ENCODE data around the gene VKORC1L1. TPM values are rescaled to one million over a fixed set of nuclear protein-coding genes. Genes with fewer than 3 reads are reported as not detected.
A peak's percentile ranks its signal among the peaks of the same experiment; 100 is the strongest.
"Not testable (repeated sequence)": the region's sequence is repeated elsewhere in the genome, so short reads cannot be mapped to it uniquely, and the experiment has no call there.

VKORC1L1 gene
- total RNA-seq, 1 donor from 2014 or later = 20.4 TPM

DNA sequence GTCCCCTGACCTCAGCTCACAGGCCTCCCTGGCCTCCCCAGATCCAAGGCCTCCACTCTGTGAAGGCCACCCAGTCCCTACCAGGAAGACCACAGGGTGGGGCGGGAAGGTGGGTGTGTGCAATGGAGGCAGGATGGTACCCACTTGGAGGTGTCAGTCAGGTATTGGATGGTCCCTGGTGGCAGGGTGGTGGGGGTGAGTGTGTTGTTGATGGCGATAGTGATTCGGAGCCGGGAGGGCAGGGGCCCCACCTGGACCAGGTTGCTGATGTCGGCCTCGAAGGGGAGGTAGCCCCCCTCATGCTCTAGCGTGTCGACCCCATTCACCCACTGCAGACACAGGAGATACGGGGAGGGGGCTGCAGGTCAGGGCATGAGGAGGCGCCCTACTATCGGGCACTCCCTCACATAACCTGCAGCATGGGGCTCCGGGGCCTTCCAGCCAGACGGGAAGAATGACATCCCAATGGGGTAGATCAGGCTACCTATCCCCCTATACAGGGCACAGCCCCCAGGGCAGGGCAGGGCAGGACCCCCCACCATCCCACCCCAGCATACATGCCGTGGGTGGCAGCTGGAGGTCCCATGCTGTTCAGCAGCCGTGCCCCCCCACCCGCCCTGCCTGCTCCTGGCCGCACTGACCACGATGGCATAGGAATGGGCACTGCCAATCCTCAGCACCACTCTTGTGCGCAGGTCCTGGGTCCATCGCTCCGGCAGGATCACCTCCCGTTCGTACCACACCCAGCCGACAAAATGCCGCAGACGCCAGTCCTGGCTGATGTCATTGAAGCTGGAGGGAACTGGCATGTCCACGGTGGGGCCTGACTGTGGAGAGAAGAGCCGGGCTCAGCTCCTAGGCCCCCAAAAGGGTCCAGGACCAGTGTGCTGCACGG lies 107.0 kb downstream of the VKORC1L1 start:
- no peak for DNase-seq

GRCh38 chr7:65980478-65981250 lies 107.8 kb downstream of the VKORC1L1 start:
- peak; percentile 30 for DNase-seq

GRCh38 chr7:65981965-65982792 lies 109.3 kb downstream of the VKORC1L1 start, which contains the start of gene GUSB:
GUSB (minus strand) TSS chr7:65982213; CDS start chr7:65982183, 30 bp downstream.
- peak; percentile 86 for DNase-seq

GRCh38 chr7:65983965-65984658 lies 111.2 kb downstream of the VKORC1L1 start:
- no peak for DNase-seq

- no peak for DNase-seq
Observed at GRCh38 chr7:65988084-65988483, 115.2 kb downstream of the VKORC1L1 start.

- DNase-seq = not testable (repeated sequence)
Observed at GRCh38 chr7:65988503-65988902, 115.6 kb downstream of the VKORC1L1 start.

- DNase-seq = no peak
Observed at GRCh38 chr7:65989694-65990080, 116.8 kb downstream of the VKORC1L1 start.

DNA sequence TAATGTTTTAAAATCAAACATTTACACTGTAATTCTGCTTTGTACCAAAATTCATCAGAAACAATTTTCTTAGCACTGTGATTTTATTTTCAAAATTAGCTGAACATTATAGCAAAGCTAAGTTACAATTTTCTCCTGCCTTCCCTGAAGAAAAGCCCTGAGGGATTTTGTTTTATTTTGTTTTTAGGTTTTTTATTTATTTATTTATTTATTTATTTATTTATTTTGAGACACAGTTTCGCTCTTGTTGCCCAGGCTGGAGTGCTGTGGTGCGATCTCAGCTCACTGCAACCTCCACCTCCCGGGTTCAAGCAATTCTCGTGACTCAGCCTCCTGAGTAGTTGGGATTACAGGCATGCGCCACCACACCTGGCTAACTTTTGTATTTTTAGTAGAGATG lies 119.0 kb downstream of the VKORC1L1 start:
- not testable (repeated sequence) for DNase-seq

GRCh38 chr7:65992526-65992925 lies 119.7 kb downstream of the VKORC1L1 start:
- no peak for DNase-seq

DNA sequence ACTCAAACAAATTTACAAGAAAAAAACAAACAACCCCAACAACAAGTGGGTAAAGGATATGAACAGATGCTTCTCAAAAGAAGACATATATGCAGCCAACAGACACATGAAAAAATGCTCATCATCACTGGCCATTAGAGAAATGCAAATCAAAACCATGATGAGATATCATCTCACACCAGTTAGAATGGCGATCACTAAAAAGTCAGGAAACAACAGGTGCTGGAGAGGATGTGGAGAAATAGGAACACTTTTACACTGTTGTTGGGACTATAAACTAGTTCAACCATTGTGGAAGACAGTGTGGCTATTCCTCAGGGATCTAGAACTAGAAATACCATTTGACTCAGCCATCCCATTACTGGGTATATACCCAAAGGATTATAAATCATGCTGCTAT lies 122.1 kb downstream of the VKORC1L1 start:
- DNase-seq = not testable (repeated sequence)

DNA sequence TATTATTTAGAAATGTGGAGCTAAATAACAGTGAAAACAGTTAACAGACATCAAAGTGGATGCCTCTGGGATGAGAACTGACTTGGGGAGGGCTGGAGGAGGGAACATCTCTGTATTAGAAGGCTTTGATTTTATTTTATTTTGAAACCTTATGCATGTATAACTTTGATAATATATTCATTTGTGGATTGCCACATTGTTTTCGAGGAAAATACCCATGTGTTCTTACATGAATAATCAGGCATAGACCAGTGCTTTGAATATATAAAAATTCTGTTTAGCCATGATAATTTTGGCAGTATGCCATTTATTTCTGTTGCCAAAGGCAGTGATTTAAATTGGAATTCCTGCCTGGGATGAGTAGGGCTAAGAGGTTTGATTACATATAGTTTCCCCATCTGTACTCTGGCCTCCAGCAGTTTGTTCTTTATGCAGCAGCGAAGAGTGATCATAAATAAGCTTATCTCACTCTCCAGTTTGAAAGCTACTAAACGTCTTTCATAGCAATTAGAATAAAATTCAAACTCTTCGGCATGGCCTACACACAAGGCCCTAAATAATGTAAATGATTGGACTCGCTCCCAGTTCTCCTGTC lies 128.0 kb downstream of the VKORC1L1 start:
- not testable (repeated sequence) for DNase-seq

DNA sequence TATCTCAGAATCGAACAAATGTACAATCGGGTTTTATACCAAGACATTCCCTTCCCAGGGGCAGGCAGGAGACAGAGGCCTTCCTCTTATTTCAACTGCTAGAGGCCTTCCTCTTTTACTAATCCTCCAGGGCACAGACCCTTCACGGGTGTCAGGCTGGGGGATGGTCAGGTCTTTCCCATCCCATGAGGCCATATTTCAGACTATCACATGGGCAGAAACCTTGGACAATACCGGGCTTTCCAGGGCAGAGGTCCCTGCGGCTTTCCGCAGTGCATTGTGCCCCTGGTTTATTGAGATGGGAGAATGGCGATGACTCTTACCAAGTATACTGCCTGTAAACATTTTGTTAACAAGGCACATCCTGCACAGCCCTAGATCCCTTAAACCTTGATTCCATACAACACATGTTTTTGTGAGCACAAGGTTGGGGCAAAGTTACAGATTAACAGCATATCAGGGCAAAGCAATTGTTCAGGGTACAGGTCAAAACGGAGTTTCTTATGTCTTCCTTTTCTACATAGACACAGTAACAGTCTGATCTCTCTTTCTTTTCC lies 132.3 kb downstream of the VKORC1L1 start:
- not testable (repeated sequence) for DNase-seq

DNA sequence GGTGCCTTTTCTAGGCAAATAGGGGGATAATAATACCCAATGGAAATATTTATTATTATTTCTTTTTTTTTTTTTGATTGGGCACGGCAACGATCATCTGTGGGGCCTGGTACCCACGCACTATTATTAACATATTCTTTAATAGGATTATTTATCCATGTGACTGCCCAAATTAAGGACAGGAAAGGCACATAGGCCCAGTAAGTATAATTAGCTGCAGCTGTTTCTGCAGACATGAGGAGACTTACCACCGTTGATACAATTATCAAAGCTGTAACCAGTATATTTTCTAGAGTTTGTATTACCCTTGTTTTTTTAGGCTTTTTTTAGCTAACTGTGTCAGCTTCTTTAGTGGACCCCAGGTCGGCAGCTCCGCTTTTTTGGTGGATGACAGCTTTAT lies 134.4 kb downstream of the VKORC1L1 start:
- no peak for DNase-seq

Small RNA genes lying within 50 kb of the gene (small RNA-seq; reads per million reads assigned to genes)
- gene AC073261.1 (ENCODE audit: low replicate concordance) (not detected), gene RNU6-973P (ENCODE audit: low replicate concordance) (not detected)

Other genes starting within 250 kb of the VKORC1L1 start
- gene GUSB, start 109.1 kb downstream of the VKORC1L1 start, total RNA-seq = 25.2 TPM
- gene ASL, start 202.7 kb downstream of the VKORC1L1 start, total RNA-seq = 8.0 TPM
- gene CRCP, start 241.8 kb downstream of the VKORC1L1 start, total RNA-seq = 28.2 TPM